ENCODE data around the gene ARID1B.

ARID1B gene

GRCh38 chr6:157213426-157213825, 436.2 kb downstream of the ARID1B start:
- no peak for DNase-seq (ENCODE audit: low spot score)

GRCh38 chr6:157213907-157214565, 436.9 kb downstream of the ARID1B start:
- DNase-seq (ENCODE audit: low spot score) = no peak

- no peak for DNase-seq (ENCODE audit: low spot score)
Measured at GRCh38 chr6:157215717-157216116, 438.5 kb downstream of the ARID1B start.

- DNase-seq (ENCODE audit: low spot score) = no peak
Measured at GRCh38 chr6:157216570-157216969, 439.4 kb downstream of the ARID1B start.

GRCh38 chr6:157217198-157217893, 440.2 kb downstream of the ARID1B start:
- DNase-seq (ENCODE audit: low spot score) = no peak

- no peak for DNase-seq (ENCODE audit: low spot score)
Measured at GRCh38 chr6:157217894-157218370, 440.8 kb downstream of the ARID1B start.

- no peak for DNase-seq (ENCODE audit: low spot score)
Measured at GRCh38 chr6:157218371-157219198, 441.4 kb downstream of the ARID1B start.

- DNase-seq (ENCODE audit: low spot score) = no peak
Measured at GRCh38 chr6:157219201-157220200, 442.3 kb downstream of the ARID1B start.

GRCh38 chr6:157220485-157220884, 443.3 kb downstream of the ARID1B start:
- no peak for DNase-seq (ENCODE audit: low spot score)

- DNase-seq (ENCODE audit: low spot score) = peak; percentile 79
Measured at GRCh38 chr6:157221049-157221816, 444.1 kb downstream of the ARID1B start.

GRCh38 chr6:157221817-157222175, 444.6 kb downstream of the ARID1B start:
- DNase-seq (ENCODE audit: low spot score) = no peak

- no peak for DNase-seq (ENCODE audit: low spot score)
Measured at GRCh38 chr6:157222201-157222981, 445.2 kb downstream of the ARID1B start.

- DNase-seq (ENCODE audit: low spot score) = peak; percentile 15
Measured at GRCh38 chr6:157223021-157223430, 445.8 kb downstream of the ARID1B start.

- no peak for DNase-seq (ENCODE audit: low spot score)
Measured at GRCh38 chr6:157223511-157223910, 446.3 kb downstream of the ARID1B start.

GRCh38 chr6:157224178-157224950, 447.2 kb downstream of the ARID1B start:
- DNase-seq (ENCODE audit: low spot score) = no peak

GRCh38 chr6:157224951-157225574, 447.9 kb downstream of the ARID1B start:
- no peak for DNase-seq (ENCODE audit: low spot score)

GRCh38 chr6:157225575-157225995, 448.4 kb downstream of the ARID1B start:
- DNase-seq (ENCODE audit: low spot score) = no peak

- no peak for DNase-seq (ENCODE audit: low spot score)
Measured at GRCh38 chr6:157226026-157226625, 448.9 kb downstream of the ARID1B start.
